Endometrium (tissue), 2 donors: Measurements from ENCODE around the gene RBM38.

Source experiments
- FAIRE-seq: peaks from 2 replicates; lab custom pipeline; 2012; peaks lifted over from hg19 to GRCh38; lab: Jason Lieb, UNC
- donor health status: control.
- donor health status: control.

RBM38 gene

DNA sequence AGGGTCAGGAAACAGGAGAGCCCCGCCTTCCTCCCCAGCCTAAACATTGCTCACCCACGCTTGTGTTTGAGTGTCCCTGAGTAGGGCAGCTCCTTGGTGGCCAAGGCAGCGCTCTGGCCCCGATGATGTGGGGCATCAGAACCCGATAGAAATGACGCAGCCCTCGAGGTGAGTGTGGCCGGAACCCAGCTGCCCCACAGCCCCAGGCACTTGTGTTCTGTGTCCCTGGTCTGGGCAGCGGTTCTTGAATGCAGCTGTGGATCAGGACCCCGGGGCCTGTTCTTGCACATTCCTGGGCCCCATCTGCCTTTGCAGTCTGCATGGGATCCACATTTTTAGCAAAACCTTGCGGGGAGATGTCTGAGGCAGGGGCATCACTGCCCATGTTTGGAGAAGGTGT is 12.8 kb downstream of the RBM38 start:
- FAIRE-seq = no peak

DNA sequence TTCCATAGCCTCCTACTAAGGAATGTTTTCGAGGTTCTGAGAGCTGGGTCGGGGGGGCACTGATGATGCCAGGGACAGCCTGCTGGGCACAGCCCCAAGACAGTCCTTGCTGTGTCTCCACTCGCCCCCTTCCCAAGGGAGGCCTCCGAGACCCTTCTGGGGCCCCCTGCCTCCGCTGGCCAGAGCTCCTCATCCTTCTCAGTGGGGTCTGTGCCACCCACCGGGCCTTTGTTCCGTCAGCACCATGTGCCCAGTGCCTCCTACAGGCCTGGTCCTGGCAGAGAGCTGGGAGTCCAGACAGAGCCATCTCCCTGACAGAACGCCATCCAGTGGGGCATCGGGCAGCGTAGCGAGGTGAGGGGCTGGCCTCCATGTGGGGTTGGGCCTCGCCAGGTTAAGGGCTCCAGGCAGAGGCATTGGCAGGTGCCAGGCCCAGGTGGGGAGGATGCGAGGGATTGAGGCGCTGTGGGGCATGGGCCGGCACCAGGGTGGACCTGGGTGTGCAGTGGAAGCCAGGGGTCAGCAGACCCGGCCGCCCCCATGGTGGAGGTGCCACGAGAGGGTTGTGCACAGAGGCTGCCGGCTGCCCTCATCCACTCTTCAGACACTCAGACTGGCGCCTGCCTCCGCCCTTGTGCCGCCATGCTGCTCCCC is 13.3 kb downstream of the RBM38 start:
- FAIRE-seq = no peak

DNA sequence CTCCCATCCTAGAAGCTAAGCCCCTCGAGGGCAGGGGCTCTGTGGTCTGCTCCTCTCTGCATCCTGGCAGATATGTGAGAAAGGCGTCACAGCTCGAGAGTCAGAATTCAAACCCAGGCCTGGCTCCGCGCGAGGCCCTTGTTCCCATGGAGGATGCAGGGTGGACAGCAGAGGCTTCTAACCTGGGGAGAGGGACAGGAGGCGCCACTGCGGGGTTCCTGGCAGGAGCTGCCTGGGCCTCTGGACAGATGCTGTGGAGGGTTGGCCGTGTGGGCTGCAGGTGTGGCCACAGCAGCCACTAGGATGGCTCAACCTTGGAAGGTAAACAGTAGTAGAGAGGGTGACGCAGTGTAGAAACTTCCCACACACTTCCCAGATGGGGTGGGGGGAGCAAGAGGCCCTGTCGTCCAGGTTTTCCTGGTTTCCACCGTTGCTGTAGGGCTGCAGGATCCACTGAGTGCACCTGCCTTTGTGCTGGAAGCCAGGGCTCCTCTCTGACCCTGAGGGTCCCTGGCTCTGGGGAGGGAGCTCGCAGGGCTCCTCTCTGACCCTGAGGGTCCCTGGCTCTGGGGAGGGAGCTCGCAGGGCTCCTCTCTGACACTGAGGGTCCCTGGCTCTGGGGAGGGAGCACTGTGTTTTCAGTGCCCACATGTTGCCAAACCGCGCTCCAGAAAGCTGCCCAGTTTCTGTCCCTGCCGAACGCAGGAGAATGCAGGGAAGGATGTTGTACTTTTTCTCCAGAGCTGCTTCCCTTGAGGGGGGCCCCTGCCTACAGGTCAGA is 14.2 kb downstream of the RBM38 start:
- no peak for FAIRE-seq

DNA sequence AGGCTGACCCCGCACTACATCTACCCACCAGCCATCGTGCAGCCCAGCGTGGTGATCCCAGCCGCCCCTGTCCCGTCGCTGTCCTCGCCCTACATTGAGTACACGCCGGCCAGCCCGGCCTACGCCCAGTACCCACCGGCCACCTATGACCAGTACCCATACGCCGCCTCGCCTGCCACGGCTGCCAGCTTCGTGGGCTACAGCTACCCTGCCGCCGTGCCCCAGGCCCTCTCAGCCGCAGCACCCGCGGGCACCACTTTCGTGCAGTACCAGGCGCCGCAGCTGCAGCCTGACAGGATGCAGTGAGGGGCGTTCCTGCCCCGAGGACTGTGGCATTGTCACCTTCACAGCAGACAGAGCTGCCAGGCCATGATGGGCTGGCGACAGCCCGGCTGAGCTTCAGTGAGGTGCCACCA is 16.4 kb downstream of the RBM38 start:
- FAIRE-seq = no peak

DNA sequence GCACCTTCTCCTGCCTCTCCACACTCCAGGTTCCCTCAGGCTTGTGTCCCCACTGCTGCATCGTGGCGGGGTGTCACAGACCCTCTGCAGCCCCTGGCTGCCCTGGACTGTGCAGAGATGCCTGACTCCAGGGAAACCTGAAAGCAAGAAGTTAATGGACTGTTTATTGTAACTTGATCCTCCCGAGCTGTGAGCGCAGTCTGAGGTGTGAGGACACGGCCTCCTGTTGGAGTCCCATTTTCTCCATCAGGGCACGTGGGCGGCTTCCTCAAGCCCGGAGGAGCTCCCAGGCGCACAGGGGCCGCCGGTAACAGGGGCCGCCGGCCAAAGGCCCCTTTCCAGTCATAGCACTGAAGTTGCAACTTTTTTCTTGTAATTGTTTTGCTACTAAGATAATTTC is 16.9 kb downstream of the RBM38 start:
- no peak for FAIRE-seq

DNA sequence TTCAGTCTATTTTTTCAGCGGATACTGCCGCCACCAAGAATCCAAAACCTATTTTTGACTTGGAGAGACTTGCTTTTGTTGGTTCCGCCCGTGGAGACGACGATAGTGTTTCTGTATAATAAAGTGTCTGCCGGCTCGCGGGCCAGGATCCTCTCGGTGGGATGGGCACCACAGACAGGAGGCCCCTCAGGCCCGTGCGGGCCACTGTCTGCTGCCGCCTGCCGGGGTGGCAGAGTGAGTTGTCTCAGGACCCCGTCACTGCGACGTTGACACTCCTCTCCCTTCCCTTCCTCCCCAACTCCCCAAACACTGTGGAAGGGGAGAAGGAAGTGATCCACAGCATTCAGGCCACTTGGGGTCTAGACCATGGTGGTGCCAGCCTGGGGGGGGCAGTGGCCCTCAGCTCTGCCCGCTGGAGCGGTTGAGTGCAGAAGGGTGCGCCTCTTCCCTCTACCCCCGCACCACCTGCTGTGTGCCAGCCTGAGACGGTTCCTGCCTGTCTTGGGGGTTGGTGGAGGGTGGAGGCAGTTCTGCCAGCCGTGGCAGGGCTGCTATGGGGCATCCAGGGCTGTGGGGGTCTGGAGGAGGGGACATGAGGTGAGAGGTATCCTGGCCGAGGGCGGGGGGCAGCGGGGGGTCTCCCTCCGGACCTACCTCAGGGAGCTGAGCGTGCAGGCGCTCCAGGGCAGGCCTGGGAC is 17.5 kb downstream of the RBM38 start:
- FAIRE-seq = no peak

DNA sequence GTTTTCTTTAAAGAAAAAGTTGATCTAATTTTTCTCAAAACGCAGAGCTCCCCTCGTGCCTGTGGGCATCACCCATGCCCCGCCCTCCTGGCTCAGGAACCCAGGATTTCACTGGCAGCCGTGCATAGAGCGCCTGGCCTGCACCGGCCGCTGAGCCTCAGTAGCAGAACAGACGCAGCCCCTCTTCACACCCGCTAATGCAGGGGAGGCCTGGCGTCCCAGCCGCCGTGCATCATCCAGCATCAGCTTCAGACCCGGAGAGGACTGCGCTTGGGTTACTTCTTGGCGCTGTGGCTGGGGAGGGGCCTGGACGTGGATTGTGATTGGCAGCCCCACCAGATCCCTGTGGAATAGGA is 18.1 kb downstream of the RBM38 start:
- FAIRE-seq = no peak

DNA sequence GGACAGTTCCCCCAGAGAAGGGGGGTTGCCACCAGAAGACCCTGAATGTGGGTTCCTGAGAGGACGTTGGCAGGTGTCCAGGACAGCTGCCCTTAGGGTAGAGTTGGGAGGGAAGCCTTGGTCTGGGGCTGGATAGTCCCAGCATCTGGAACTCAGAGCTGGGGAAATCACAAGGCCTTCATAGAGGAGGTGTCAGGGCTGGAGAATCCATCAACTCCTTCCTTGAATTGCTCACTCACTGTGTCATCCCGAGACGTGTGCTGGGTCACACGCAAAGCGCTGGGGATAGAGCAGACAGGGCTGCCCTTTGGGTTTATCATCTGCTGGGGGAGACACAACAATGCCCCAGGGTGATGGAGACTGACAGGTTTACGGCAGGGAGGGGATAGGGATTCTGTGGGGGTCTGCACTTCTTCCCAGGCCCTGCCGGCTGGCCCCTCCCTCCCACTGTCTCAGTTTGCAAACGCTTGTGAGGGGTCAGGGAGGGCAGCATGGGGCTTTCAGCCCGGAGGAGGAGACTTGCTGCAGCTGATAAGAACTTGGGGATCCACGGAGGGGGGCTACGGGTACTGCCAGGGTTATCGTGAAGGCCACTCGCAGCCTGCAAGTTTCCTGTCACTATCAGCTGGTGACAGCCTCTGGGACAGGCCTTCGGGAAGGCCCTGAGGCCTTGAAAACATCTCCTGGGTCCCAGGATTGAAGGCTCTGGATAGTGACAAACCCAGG is 18.6 kb downstream of the RBM38 start:
- FAIRE-seq = no peak

DNA sequence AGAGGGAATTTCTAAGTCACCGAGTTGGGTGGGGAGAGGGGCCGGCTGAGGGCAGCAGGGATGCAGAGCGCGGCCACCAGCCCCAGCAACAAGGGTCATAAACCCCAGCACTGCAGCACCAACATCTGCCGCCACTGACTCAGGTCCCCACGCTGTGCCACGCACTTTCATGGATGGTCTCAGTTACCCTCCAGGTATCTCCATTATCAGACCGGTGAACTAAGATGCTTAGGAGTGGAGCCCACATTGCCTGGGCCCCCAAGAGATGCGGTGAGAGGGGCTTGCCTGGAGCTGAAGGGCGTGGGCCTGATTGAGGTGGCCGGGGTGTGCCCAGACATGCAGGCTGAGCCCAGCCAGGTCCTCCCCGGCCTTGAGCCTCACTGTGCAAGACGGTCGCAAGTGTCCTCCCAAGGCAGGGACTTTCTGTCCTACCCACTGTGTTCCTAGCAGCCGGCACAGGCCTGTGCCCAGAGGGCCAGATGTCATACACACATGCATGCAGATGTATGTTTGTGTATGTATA is 19.3 kb downstream of the RBM38 start:
- FAIRE-seq = no peak

DNA sequence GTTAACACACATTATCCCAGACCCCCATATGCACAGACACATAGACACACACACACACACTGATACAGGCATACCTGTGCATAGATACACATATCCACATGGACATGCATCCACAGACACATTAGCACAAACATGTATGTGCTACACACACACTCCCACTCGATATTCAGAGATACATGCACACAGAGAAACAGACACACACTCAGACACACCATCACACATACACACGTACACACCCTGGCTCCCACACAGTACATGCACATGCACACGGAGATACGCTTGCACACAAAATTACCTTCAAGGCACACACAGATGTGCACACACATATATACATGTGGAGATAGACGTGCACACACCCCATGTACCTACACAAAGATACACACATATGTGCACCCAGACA is 19.7 kb downstream of the RBM38 start:
- FAIRE-seq = no peak

DNA sequence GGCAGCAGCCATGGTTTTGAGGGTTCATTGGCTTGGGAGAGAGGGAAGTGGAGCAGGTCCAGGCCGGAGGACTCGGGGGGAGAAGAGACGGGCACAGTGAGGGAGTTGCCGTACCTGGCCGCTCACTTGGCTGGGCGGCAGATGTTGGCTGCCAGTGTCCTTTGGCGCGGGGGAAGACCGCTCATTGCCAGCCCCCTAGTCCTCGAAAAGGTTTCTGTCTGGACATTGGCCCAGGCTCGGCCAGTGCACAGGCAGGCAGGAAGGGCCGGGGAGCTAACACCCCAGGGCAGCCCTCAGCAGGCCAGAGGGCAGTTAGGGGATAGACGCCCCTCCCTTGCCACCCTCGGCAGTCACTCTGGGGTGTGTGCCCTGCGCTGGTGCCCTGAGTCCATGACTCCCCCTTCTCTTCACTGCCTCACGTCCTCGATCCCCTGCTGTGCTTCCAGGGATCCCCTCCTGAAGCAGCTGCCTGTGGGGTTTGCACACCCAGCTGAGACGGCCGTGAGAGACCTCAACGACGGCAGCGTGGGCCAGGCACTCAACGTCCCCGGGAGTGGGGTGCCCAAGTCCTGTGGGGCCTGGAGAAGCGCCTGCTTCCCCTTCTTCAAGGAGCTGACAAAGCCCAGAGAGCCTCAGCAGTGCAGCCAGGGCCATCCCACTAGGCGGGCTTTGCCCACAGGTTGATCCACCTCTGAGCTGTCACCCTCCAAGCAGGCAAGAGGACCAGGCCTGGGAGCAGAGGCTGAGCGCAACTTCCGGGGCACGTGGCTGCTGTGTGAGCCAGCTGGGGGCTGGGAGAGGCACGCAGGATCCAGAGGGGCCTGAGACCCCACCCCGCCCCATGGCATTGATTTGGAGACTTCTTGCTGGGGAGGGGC is 20.4 kb downstream of the RBM38 start:
- FAIRE-seq = no peak

DNA sequence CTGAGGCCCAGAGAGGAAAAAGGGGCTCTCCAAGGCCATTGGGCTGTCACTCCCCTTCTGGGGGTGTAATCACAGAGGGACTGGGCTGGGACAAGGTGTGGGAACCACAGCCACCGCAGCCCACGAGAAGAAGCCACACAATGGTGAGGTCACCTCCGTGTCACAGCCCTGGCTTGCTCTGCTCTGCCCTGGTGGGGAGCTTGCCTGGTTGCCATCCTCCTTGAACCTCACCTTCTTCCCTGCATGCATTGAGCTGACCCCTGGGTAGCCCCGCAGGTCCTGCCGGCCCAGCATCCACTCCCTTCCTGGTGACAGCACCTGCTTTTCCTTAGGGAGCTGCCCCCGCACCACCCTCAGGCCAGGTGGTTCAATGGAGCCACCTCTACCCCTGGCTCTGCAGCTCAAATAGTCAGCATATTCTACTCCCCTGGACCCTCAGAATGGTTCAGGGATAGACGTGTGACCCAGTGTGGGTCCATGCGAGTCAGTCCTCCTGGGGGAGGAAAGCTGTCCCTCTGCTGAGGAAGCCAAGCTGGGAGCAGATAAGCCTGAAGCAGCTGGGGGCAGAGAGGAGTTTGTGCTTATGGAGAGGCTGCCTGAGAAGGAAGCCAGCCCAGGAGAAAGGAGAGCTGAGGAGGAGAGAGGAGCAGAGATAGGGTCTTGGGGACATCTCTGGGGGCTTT is 21.3 kb downstream of the RBM38 start:
- FAIRE-seq = no peak

DNA sequence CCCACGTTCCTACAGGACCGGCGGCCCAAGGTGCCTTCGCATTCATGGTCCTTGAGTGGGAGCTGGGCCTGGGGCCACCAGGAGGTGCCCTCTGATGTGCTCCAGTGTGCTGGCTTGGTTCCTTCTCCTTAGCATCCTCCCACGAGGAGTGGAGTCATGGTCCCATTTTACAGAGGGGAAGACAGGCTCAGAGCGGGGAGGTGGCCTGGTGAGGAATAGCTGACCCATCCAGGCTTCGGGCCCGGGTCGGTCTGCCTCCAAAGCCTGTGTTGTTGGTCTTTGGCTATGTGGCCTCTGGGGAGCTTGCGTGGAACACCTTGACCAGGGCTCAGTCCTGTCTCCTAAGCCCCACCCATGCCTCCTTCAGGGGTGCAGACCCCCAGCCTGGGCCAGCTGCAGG is 22.8 kb downstream of the RBM38 start:
- FAIRE-seq = no peak

DNA sequence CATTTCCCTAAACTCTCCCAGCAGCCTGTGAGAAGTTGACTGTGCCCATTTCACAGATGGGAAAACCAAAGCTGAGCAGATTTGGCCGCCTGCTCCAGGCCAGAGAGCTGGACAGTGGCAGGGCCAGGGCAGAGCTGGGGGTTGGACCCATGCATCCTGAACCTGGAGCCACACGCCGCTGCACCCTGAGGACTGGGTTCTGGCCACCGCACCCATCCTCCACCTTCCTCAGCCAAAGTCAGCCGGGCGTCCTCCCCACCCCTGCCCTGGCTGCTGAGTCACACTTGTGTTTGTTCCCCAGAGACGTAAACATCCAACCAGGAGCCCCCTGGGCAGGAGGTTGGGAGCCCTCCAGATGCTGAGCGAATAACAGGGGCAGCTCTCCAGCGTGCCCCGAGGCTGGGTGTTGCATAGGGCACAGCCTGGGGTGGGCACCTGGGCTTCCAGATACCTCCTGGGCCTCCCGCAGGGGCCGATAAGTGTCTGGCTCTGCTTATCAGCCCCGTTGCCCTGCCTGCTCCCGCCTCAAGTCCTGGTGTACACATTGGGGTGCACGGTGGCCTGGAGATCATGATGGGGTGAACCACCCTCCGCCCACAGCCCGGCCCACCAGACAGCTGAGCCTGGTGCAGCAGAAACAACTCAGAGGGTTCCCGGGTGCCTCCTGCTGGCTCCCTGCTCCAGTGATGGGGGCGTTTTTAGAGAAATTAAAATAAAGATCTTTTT is 23.8 kb downstream of the RBM38 start:
- FAIRE-seq = no peak

DNA sequence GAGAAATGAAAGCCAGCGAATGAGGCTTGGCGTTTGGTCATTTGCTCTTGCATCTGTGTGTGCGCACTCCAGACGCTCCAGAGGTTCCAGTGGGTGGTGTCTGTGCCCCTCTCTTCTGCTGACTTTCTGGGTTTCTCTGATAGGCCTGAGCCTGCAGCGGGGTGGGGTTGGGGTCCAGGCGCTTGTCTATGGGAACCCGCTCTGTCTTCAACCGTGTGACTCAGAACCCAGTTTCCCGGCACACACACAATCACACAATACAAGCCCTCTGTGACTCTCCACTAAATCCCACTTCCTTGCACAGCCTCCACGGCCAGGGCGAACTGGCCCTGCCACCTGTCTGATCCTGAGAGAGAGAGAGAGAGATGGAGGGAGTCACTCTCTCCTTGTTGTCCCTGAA is 24.6 kb downstream of the RBM38 start:
- FAIRE-seq = no peak

DNA sequence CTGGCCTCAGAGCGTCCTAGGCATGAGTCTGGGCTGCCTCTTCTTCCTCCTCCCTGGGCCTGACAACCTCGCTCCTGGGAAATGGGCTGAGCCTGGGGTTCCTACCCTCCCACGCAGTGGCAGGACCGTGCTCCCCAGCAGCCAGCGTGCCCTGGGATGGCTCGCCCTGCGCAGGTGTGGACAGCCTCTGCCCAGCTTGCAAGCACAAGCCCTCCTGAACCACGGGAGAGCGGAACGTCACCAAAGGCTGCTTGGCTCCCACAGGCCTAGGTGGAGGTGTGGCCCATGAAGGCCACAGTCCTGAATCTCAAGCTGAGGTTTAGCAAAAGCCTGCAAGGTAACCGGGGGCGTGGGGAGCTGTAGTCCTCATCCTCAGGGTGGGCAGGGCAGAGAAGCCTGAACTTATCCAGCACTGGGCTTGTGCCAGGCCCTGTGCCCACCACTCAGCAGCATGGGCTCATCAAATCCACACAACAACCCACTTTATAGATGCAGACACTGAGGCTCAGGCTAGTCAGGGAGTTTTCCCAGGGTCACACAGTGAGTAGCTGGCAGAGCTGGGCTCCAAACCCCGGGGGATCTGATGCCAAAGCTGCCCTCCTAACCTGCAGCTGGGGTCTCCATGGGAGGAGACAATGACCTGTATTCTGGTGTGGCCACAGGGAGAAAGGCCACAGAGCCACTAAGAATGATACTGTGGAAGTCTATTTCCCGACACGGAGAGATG is 25.3 kb downstream of the RBM38 start:
- no peak for FAIRE-seq

DNA sequence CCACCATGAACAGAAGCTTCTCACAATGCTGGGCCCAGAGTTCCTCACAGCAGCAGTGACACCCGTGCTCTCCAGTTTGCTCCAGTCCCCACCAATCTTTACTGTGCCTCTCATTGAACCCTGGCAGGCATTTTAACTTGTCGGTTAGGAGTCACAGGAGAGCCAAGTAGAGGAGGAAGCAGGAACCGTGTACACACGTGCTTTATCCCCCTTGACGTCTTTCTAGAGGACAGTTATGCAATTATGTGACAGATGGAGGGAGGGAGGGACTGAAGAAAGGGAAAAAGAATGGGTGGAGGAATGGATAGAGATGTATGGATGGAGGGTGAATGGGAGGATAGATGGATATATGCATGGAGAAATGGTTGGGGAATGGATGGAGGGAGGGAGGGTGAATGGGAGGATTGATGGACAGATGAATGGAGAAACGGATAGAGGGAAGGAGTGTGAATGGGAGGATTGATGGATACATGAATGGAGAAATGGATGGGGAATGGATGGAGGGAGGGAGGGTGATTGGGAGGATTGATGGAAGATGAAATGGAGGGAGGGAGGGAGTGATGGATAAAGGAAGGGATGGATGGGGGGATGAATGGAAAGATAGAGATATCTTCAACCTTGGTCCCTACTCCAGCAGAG is 26.0 kb downstream of the RBM38 start:
- no peak for FAIRE-seq

DNA sequence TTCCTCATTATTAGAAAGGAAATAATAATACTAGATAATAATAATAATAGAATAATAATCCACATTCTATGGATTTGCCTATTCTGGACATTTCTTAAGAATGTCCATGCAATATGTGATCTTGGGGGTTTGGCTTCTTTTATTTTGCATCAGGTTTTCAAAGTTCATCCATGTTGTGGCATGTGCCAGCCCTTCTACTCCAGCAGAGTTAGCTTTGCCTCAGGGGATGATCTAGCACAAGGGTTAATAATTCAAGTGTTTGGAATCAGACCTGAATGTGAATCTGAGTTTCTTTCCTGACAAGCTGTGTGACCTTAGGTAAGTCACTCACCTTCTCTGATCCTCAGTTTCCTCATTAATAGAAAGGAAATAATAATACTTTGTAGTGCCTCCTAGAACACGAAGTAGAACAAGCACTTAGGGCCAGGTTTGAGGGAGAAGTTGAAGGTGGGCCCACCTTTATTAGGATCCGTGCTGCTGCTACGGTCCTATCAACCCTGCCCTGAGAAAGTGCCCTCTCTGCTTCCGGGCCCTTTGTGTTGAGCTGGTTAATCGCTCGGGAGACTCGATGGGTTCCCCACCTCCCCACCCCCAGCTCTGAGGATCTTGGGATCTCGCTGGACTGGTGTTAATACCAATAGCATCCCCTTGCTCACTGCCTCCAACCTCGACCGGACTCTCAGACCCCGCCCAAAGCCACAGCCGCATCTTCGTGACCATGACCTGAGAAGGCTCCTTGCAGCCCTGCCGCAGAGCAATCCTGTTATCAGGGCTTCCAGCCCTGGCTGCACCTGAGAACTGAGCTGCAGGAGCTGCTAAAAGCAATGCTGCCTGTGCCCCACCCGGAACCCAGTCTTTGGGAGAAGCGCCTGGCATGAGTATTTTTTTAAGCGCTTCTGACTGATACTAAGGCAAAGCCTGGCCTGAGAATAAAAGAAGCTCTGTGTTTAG is 26.9 kb downstream of the RBM38 start:
- FAIRE-seq = no peak
